Airway epithelial cell (primary cell): ENCODE data around the gene UTP14A. TPM values are rescaled to one million over a fixed set of nuclear protein-coding genes. Genes with fewer than 3 reads are reported as not detected.

Experiments used
- total RNA-seq: library from RNA; depleted of rRNA; stranded (reverse); fragments of >200 nt; gene quantifications from 2 replicates; pipeline ENCODE4 v1.2.3, GENCODE V29; 2015

The UTP14A gene, protein sequence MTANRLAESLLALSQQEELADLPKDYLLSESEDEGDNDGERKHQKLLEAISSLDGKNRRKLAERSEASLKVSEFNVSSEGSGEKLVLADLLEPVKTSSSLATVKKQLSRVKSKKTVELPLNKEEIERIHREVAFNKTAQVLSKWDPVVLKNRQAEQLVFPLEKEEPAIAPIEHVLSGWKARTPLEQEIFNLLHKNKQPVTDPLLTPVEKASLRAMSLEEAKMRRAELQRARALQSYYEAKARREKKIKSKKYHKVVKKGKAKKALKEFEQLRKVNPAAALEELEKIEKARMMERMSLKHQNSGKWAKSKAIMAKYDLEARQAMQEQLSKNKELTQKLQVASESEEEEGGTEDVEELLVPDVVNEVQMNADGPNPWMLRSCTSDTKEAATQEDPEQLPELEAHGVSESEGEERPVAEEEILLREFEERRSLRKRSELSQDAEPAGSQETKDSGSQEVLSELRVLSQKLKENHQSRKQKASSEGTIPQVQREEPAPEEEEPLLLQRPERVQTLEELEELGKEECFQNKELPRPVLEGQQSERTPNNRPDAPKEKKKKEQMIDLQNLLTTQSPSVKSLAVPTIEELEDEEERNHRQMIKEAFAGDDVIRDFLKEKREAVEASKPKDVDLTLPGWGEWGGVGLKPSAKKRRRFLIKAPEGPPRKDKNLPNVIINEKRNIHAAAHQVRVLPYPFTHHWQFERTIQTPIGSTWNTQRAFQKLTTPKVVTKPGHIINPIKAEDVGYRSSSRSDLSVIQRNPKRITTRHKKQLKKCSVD
- 15.6 and 20.0 TPM in 2 replicates for total RNA-seq

DNA sequence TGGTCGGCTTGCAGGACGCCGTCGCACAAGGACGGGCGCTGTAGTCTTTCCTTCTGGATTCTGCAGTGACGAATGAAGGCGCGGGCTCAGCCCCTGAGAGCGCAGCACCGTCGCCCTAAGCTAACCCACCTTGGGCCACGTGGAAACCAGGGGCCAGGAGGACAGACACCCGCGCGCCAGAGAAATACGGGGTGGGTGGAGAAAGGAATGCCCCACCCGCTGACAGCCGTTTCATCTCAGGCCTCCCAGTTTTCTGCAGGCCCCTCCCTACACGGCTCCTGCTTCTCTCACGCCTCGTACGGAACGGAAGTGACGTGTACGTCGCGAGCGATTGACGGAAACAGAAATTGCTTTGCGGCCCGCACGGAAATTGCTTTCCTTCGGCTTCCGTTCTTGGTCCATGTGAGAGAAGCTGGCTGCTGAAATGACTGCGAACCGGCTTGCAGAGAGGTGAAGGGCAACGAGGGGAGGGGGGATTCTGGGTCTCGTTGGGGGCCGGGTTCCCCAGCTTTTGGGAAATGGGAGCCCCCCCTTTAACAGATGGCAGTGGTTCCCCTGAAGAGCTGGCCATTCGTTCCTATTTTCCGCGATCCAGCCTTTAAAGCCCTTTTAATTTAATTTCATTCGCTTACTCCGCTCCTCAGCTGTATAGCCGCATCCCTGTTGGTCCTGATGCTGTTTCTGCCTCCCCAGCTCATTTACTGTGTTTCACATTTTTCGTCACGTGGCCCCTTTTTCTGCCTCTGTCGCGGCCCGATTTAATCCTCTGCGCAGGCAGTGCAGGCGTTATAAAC is at the start of gene UTP14A:
Gene UTP14A, plus strand, starts transcription at position 378 of the 794 bp plus-strand sequence. Its CDS starts 47 bp downstream, at position 425.

Other genes with a start within 250 kb of the UTP14A start
- not detected in 2 replicates for gene XPNPEP2, start 167.2 kb upstream of the UTP14A start, total RNA-seq
- gene SASH3, start 126.2 kb upstream of the UTP14A start, total RNA-seq = not detected in 2 replicates
- gene ZDHHC9, start 62.3 kb upstream of the UTP14A start, total RNA-seq = 11.2 and 22.4 TPM in 2 replicates
- 1.7 and 2.8 TPM in 2 replicates for gene BCORL1, start 76.5 kb downstream of the UTP14A start, total RNA-seq
- gene ELF4, start 204.3 kb downstream of the UTP14A start, total RNA-seq = 14.2 and 19.6 TPM in 2 replicates